OCI-LY1 (cell line): Measurements from ENCODE around the gene SEL1L2.
"Not testable (repeated sequence)": the region's sequence is repeated elsewhere in the genome, so short reads cannot be mapped to it uniquely, and the experiment has no call there.

Source experiments
- H2AFZ ChIP-seq: fragments of 200-600 bp; sonication (generic), shearing (Covaris generic); 2 replicates; pipeline ENCODE4 v1.6.0; 2014; ENCODE audit warnings: antibody characterized with exemption, mild to moderate bottlenecking, low read length
- H3F3A ChIP-seq: fragments of 200-600 bp; sonication (generic), shearing (Covaris generic); 2 replicates; pipeline ENCODE4 v1.6.0; 2014; ENCODE audit warnings: mild to moderate bottlenecking, antibody characterized with exemption, low read length, moderate library complexity; ENCODE audit not compliant: insufficient read depth
- H3K27ac ChIP-seq: fragments of 200-600 bp; sonication (generic); 2 replicates; pipeline ENCODE4 v1.5.1; 2014; ENCODE audit warnings: low read length, mixed run types, mild to moderate bottlenecking, low read depth; ENCODE audit not compliant: poor library complexity, severe bottlenecking
- H3K27me3 ChIP-seq: fragments of 200-600 bp; sonication (generic); 2 replicates; pipeline ENCODE4 v1.6.0; 2014; ENCODE audit warnings: antibody characterized with exemption, mild to moderate bottlenecking, low read length, moderate library complexity; ENCODE audit not compliant: insufficient read depth
- H3K36me3 ChIP-seq: fragments of 200-600 bp; sonication (generic); 2 replicates; pipeline ENCODE4 v1.6.1; 2014; ENCODE audit warnings: mild to moderate bottlenecking, antibody characterized with exemption, low read length, moderate library complexity, mixed read lengths; ENCODE audit not compliant: insufficient read depth
- H3K4me1 ChIP-seq: fragments of 200-600 bp; sonication (generic); 2 replicates; pipeline ENCODE4 v1.5.1; 2014; ENCODE audit warnings: mild to moderate bottlenecking, low read length, moderate library complexity; ENCODE audit not compliant: insufficient read depth, severe bottlenecking
- H3K4me2 ChIP-seq: fragments of 200-600 bp; sonication (generic), shearing (Covaris generic); 2 replicates; pipeline ENCODE4 v1.6.1; 2014; ENCODE audit warnings: low read length
- H3K4me3 ChIP-seq: fragments of 200-600 bp; sonication (generic); 2 replicates; pipeline ENCODE4 v1.5.1; 2014; ENCODE audit warnings: low read length, low read depth, mild to moderate bottlenecking, mixed read lengths; ENCODE audit not compliant: poor library complexity, severe bottlenecking
- H3K79me2 ChIP-seq: fragments of 200-600 bp; shearing (Covaris generic); 2 replicates; pipeline ENCODE4 v1.6.1; 2016; ENCODE audit warnings: mixed run types, low read length, mixed read lengths; ENCODE audit not compliant: insufficient read depth
- H3K9ac ChIP-seq: fragments of 200-600 bp; sonication (generic), shearing (Covaris generic); 2 replicates; pipeline ENCODE4 v1.6.1; 2014; ENCODE audit warnings: mild to moderate bottlenecking, low read length, mixed read lengths
- H3K9me2 ChIP-seq: fragments of 200-600 bp; sonication (generic), shearing (Covaris generic); 2 replicates; pipeline ENCODE4 v1.6.1; 2014; ENCODE audit warnings: low read depth, mild to moderate bottlenecking, low read length, mixed read lengths
- H3K9me3 ChIP-seq: fragments of 200-600 bp; shearing (Covaris generic); 2 replicates; pipeline ENCODE4 v1.6.1; 2014; ENCODE audit warnings: low read length, mixed read lengths
- H4K20me1 ChIP-seq: fragments of 200-600 bp; sonication (generic), shearing (Covaris generic); 2 replicates; pipeline ENCODE4 v1.6.0; 2016; ENCODE audit warnings: mild to moderate bottlenecking, low read length; ENCODE audit not compliant: insufficient read depth
- EZH2 ChIP-seq: fragments of 200-600 bp; sonication (generic), shearing (Covaris generic); IDR thresholded peaks from 2 replicates; pipeline ENCODE4 v1.8.0; 2017; ENCODE audit warnings: borderline replicate concordance, mixed run types, mild to moderate bottlenecking, antibody characterized with exemption, low read length, moderate library complexity, mixed read lengths
- TF ChIP-seq, protein P1 (sequence below): fragments of 200-600 bp; sonication (generic), shearing (Covaris generic); IDR thresholded peaks from 2 replicates; pipeline ENCODE4 v1.5.1; 2017; ENCODE audit warnings: mild to moderate bottlenecking, antibody characterized with exemption, low read length, moderate library complexity, mixed read lengths

Gene SEL1L2

DNA sequence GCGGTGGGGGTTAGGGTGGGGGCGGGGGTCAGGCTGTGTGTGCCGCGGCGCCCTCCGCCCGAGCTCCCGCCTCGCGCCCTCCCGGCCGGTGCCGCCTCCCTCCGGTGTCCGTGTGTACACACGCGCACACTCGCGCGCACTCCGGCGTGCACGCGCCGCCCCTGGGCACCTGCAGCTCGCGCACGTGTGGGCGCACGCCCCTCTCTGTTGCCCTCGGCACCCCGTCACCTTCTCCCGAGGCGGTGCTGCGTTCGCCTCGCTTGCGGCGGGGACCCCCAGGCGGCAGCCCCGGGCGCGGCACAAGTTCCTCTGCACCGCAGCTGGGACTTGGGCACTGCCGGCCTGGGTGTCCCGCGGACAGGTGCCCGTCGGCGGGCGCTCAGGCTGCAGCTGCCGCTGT, 5.4 kb upstream of the SEL1L2 start:
- H2AFZ ChIP-seq: no peak overlapping the region

DNA sequence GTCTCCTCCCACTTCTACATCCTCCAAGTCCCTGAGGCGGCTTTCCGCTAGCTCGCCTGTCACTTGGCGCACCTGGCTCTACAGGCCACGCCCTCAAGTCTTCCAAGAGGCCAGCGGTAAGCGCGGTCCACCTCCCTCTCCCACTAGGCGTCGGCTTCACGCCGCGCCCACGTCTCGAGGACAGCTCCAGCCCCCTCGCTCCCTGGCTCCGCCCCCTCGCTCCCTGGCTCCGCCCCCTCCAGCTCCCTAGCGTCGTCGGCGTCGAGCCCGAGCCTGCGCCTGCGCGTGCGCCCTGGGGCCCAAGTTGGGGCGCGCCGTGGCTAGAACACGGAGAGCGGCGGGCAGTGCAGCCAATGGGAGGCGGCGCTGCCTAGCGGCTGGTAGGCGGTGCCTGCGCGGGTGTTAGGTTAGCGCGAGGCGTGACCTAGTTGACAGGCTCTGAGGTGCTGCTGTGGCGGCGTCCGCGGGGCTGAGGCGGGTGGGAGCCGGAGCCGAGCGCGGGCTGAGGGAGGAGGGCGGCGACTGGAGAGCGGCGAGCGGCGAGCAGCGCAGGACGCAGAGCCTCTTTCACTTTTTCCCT, 4.8 kb upstream of the SEL1L2 start, which contains the start of gene MACROD2:
MACROD2 (plus strand) TSS at position 431 of the 580 bp plus-strand sequence.
- Histone ChIP-seq H3K9me2 (no peaks in the 10 kb centered on the region), H3K9me3 (peaks cover 8% of the 10 kb centered on the region; the same call in 1 of the 2 replicates), H3K36me3 (no peaks in the 10 kb centered on the region), H3K4me2 (no peak within 1 kb of the TSS), H3K79me2 (no peaks in the 10 kb centered on the region), H3K27me3 (no peaks in the 10 kb centered on the region), H2AFZ (no peak within 1 kb of the TSS), H3K4me1 (no peaks in the 10 kb centered on the region), H3K27ac (no peak within 1 kb of the TSS), H4K20me1 (no peaks in the 10 kb centered on the region), H3F3A (no peaks in the 10 kb centered on the region), H3K9ac (no peak within 1 kb of the TSS), H3K4me3 (no peak within 1 kb of the TSS)
- no peak for TF ChIP-seq EZH2
- TF ChIP-seq, protein P1, sequence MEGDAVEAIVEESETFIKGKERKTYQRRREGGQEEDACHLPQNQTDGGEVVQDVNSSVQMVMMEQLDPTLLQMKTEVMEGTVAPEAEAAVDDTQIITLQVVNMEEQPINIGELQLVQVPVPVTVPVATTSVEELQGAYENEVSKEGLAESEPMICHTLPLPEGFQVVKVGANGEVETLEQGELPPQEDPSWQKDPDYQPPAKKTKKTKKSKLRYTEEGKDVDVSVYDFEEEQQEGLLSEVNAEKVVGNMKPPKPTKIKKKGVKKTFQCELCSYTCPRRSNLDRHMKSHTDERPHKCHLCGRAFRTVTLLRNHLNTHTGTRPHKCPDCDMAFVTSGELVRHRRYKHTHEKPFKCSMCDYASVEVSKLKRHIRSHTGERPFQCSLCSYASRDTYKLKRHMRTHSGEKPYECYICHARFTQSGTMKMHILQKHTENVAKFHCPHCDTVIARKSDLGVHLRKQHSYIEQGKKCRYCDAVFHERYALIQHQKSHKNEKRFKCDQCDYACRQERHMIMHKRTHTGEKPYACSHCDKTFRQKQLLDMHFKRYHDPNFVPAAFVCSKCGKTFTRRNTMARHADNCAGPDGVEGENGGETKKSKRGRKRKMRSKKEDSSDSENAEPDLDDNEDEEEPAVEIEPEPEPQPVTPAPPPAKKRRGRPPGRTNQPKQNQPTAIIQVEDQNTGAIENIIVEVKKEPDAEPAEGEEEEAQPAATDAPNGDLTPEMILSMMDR: no peak

More for the DNA sequence above, 5.4 kb upstream of the SEL1L2 start:
- no peaks in the 10 kb centered on the region for H3F3A ChIP-seq
- no peak overlapping the region for H3K4me3 ChIP-seq
- H4K20me1 ChIP-seq: no peaks in the 10 kb centered on the region
- no peak overlapping the region for H3K9ac ChIP-seq
- peaks cover 8% of the 10 kb centered on the region; the same call in 1 of the 2 replicates for H3K9me3 ChIP-seq
- H3K4me2 ChIP-seq: no peak overlapping the region
- no peaks in the 10 kb centered on the region for H3K4me1 ChIP-seq
- no peaks in the 10 kb centered on the region for H3K9me2 ChIP-seq
- no peak overlapping the region for H3K27ac ChIP-seq
- H3K79me2 ChIP-seq: no peaks in the 10 kb centered on the region
- H3K27me3 ChIP-seq: no peaks in the 10 kb centered on the region
- H3K36me3 ChIP-seq: no peaks in the 10 kb centered on the region
- TF ChIP-seq EZH2: no peak
- TF ChIP-seq, protein P1: no peak

DNA sequence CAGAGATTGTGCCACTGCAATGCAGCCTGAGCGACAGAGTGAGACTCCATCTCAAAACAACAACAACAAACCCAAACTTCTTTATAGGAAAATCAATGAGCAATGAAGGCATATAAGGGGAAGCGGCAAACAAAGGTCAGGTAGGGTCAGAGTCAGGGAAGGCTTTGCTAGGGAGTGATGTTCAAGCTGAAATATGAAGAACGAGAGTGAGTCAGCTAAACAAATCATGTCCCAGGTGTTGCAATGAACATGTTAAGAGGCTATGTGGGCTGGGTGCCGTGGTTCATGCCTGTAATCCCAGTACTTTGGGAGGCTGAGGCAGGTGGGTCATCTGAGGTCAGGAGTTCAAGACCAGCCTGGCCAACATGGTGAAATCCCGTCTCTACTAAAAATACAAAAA, 1.5 kb upstream of the SEL1L2 start:
- H3K27me3 ChIP-seq, H3K4me2 ChIP-seq, H2AFZ ChIP-seq, H3K9ac ChIP-seq, H3K36me3 ChIP-seq, H3F3A ChIP-seq, H3K27ac ChIP-seq, H3K9me3 ChIP-seq, H3K4me3 ChIP-seq, H3K4me1 ChIP-seq, H3K9me2 ChIP-seq, H3K79me2 ChIP-seq, H4K20me1 ChIP-seq: not testable (repeated sequence)

DNA sequence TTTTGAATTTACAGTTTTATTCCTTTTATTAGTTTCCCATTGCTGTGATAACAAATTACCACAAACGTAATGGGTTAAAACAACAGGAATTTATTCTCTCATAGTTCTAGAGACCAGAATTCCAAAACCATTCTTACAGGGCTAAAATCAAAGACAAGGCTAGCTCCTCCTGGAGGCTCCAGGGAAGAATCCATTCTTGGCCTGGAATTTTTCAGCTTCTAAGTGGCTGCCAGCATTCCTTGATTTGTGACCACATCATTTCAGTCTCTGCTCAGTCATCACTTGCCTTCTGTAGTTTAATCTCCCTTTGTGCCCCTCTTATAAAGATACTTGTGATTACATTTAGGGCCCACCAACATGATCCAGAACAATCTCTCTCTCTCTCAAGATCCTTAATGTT, 897 bp upstream of the SEL1L2 start:
- no peaks in the 10 kb centered on the region for H3K36me3 ChIP-seq
- H3F3A ChIP-seq: no peaks in the 10 kb centered on the region
- no peak overlapping the region for H2AFZ ChIP-seq
- no peaks in the 10 kb centered on the region for H3K4me1 ChIP-seq
- no peak for TF ChIP-seq EZH2
- TF ChIP-seq, protein P1: no peak
- peaks cover 8% of the 10 kb centered on the region; the same call in 1 of the 2 replicates for H3K9me3 ChIP-seq
- H3K79me2 ChIP-seq: no peaks in the 10 kb centered on the region
- no peaks in the 10 kb centered on the region for H3K9me2 ChIP-seq
- no peak overlapping the region for H3K4me2 ChIP-seq
- no peaks in the 10 kb centered on the region for H4K20me1 ChIP-seq
- no peak overlapping the region for H3K9ac ChIP-seq
- H3K27ac ChIP-seq: no peak overlapping the region
- H3K4me3 ChIP-seq: no peak overlapping the region
- no peaks in the 10 kb centered on the region for H3K27me3 ChIP-seq
